Measurements from ENCODE around the gene GLS2. TPM values are rescaled to one million over a fixed set of nuclear protein-coding genes. Genes with fewer than 3 reads are reported as not detected.

GLS2 gene
- total and polyA plus RNA-seq, 2 donors (not counting 1 experiment from before 2014, with no cell fraction given) = 5.3 to 7.2 TPM

DNA sequence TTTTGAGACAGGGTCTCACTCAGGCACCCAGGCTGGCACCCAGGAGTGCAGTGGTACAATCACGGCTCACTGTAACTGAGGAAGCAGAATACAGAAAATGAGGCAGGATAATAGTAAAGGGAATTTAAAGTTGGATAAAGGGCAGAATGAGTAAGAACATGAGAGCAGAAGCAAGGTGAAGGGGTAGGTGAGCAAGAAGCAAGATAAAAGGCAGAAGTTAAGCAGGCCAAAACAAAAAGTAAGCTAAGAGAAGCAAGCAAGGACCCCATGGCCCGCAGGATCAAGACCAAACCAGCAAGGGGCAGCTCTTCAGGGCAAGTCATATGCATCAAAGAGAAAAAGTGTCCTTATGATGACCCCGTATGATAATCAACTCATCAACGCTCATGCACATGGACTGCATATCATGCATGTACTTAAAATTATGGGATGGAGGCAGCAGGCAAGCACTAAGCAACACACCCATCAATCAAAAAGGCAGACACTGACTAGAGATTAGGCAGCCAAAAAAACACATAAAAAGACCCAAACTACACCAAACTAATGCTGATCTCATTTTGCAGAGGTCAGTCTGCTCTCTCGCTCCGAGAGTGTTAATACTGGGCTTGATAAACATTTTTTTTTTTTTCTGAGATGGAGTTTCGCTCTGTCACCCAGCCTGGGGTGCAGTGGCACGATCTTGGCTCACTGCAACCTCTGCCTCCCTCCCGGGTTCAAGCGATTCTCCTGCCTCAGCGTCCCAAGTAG, 50.4 kb downstream of the GLS2 start:
- Mint-ChIP-seq H3K4me1 (peaks cover 11% of the 10 kb centered on the region), H3K27me3 (no peaks in the 10 kb centered on the region), H3K9me3 (ENCODE audit: insufficient read depth) (no peaks in the 10 kb centered on the region), H3K4me3 (no peak overlapping the region), H3K27ac (no peak overlapping the region)
- no peak for DNase-seq
- no peak overlapping the region for H3K4me2 ChIP-seq (replicated peaks; ENCODE audit: low read depth, low read length, poor library complexity, severe bottlenecking)
- no peaks in the 10 kb centered on the region for H3K4me1 ChIP-seq (ENCODE audit: control insufficient read depth in 2 of 2, insufficient read depth in 2 of 2, low read length in 2 of 2)
- POLR2A ChIA-PET = interaction anchor here (0.7 kb wide), 1 partner anchor 35 kb away, joined by 4 read pairs; no protein-coding TSS in a partner anchor
- no peaks in the 10 kb centered on the region for H3K27me3 ChIP-seq (replicated peaks in 1 of 4; ENCODE audit: control extremely low read depth in 1 of 4, control insufficient read depth in 3 of 4, insufficient read depth in 4 of 4, low read length in 3 of 4)
- H3K9me3 ChIP-seq (ENCODE audit: control extremely low read depth in 1 of 3, control insufficient read depth in 2 of 3, insufficient read depth in 1 of 3, low read length in 2 of 3) = no peaks in the 10 kb centered on the region
- ATAC-seq (ENCODE audit: low read depth) = no peak
- H3K4me3 ChIP-seq (ENCODE audit: control extremely low read depth in 1 of 5, extremely low read depth in 1 of 5, insufficient read depth in 1 of 5, low read depth in 2 of 5, low read length in 4 of 5) = no peak overlapping the region
- H3K36me3 ChIP-seq (replicated peaks in 1 of 2; ENCODE audit: control extremely low read depth in 1 of 2, control insufficient read depth in 1 of 2, extremely low read depth in 1 of 2, insufficient read depth in 2 of 2, low read length in 1 of 2) = peaks cover 0 to 11% of the 10 kb centered on the region in 2 experiments
- no peak overlapping the region for H3K9ac ChIP-seq (ENCODE audit: low read length)
- peaks cover 72% of the 10 kb centered on the region for H3K79me2 ChIP-seq (ENCODE audit: control insufficient read depth, insufficient read depth, low read length)
- intact Hi-C loops (cut with micrococcal nuclease) = no loop called here
- TF ChIP-seq EZH2 (IDR thresholded peaks at IDR 0.05; ENCODE audit: borderline replicate concordance, insufficient read depth, low read depth, low read length, poor library complexity, severe bottlenecking) = no peak
- 98% methylated on average over 4 of the region's 11 CpGs for WGBS (ENCODE audit: insufficient coverage)
- H3K27ac ChIP-seq (ENCODE audit: low read length in 2 of 2) = no peak overlapping the region
- CTCF ChIA-PET = interaction anchor here (0.6 to 1.8 kb wide), 3 partner anchors 26 to 78 kb away, joined by 3 to 4 read pairs (median 4); partner anchors contain the start of gene STAT2
- H4K20me1 ChIP-seq (ENCODE audit: control insufficient read depth, insufficient read depth, low read length, poor library complexity, severe bottlenecking) = no peaks in the 10 kb centered on the region
- no peak overlapping the region for H2AFZ ChIP-seq (ENCODE audit: insufficient read depth, low read depth, low read length, poor library complexity, severe bottlenecking)

DNA sequence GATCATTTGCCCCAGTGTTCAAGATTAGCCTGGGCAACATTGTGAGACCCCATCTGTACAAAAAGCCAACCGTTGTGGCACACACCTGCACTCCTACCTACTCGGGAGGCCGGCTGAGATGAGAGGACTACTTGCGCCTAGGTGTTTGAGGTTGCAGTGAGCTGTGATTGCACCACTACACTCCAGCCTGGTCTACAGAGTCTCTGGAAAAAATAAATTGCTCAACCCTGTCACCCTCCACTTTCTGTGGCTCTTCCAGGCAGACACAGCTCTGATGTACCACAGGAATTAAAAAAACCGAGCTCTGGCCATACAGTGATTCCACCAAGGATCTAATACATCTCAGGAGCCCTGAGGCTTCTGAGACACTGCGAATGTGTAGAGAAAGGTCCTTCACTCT, 53.1 kb downstream of the GLS2 start:
- Histone ChIP-seq H3K9ac (ENCODE audit: low read length) (no peak overlapping the region), H4K20me1 (ENCODE audit: control insufficient read depth, insufficient read depth, low read length, poor library complexity, severe bottlenecking) (no peaks in the 10 kb centered on the region), H3K4me3 (ENCODE audit: control extremely low read depth in 1 of 5, extremely low read depth in 1 of 5, insufficient read depth in 1 of 5, low read depth in 2 of 5, low read length in 4 of 5) (no peak overlapping the region), H3K27ac (ENCODE audit: low read length in 2 of 2) (no peak overlapping the region), H3K4me2 (replicated peaks; ENCODE audit: low read depth, low read length, poor library complexity, severe bottlenecking) (no peak overlapping the region), H3K4me1 (ENCODE audit: control insufficient read depth in 2 of 2, insufficient read depth in 2 of 2, low read length in 2 of 2) (no peaks in the 10 kb centered on the region), H2AFZ (ENCODE audit: insufficient read depth, low read depth, low read length, poor library complexity, severe bottlenecking) (no peak overlapping the region), H3K27me3 (replicated peaks in 1 of 4; ENCODE audit: control extremely low read depth in 1 of 4, control insufficient read depth in 3 of 4, insufficient read depth in 4 of 4, low read length in 3 of 4) (no peaks in the 10 kb centered on the region), H3K79me2 (ENCODE audit: control insufficient read depth, insufficient read depth, low read length) (peaks cover 45% of the 10 kb centered on the region), H3K9me3 (ENCODE audit: control extremely low read depth in 1 of 3, control insufficient read depth in 2 of 3, insufficient read depth in 1 of 3, low read length in 2 of 3) (no peaks in the 10 kb centered on the region), H3K36me3 (replicated peaks in 1 of 2; ENCODE audit: control extremely low read depth in 1 of 2, control insufficient read depth in 1 of 2, extremely low read depth in 1 of 2, insufficient read depth in 2 of 2, low read length in 1 of 2) (peaks cover 0 to 34% of the 10 kb centered on the region in 2 experiments)
- ChIA-PET CTCF (interaction anchor here (1.0 kb wide), 1 partner anchor 15 kb away, joined by 3 read pairs; the partner anchor contains the start of gene TIMELESS), POLR2A (no interaction called here)
- peaks cover 3% of the 10 kb centered on the region for H3K4me1 Mint-ChIP-seq
- no peak for DNase-seq
- H3K9me3 Mint-ChIP-seq (ENCODE audit: insufficient read depth) = no peaks in the 10 kb centered on the region
- H3K4me3 Mint-ChIP-seq = no peak overlapping the region
- no peak overlapping the region for H3K27ac Mint-ChIP-seq
- no peak for TF ChIP-seq CTCF (IDR thresholded peaks at IDR 0.05)
- TF ChIP-seq EZH2 (IDR thresholded peaks at IDR 0.05; ENCODE audit: borderline replicate concordance, insufficient read depth, low read depth, low read length, poor library complexity, severe bottlenecking) = no peak
- no peak for ATAC-seq (ENCODE audit: low read depth)
- intact Hi-C loops (cut with micrococcal nuclease) = no loop called here
- H3K27me3 Mint-ChIP-seq = no peaks in the 10 kb centered on the region
- 93% methylated on average over 2 of the region's 6 CpGs for WGBS (ENCODE audit: insufficient coverage)
